ENCODE data around the gene RBM10.

Gene RBM10

GRCh38 chrX:47198026-47198686 lies 53.1 kb downstream of the RBM10 start:
- no peak for DNase-seq

GRCh38 chrX:47198687-47199080 lies 53.7 kb downstream of the RBM10 start:
- no peak for DNase-seq

- DNase-seq: no peak
Observed at GRCh38 chrX:47199286-47199685, 54.3 kb downstream of the RBM10 start.

- no peak for DNase-seq
Observed at GRCh38 chrX:47200385-47201150, 55.5 kb downstream of the RBM10 start.

GRCh38 chrX:47201345-47201944 lies 56.4 kb downstream of the RBM10 start:
- DNase-seq: no peak

- DNase-seq: no peak
Observed at GRCh38 chrX:47202316-47202715, 57.3 kb downstream of the RBM10 start.

- DNase-seq: no peak
Observed at GRCh38 chrX:47202877-47203276, 57.9 kb downstream of the RBM10 start.

GRCh38 chrX:47204970-47205369 lies 59.9 kb downstream of the RBM10 start:
- no peak for DNase-seq

GRCh38 chrX:47206316-47206715 lies 61.3 kb downstream of the RBM10 start:
- DNase-seq: no peak

- no peak for DNase-seq
Observed at GRCh38 chrX:47208108-47208507, 63.1 kb downstream of the RBM10 start.

GRCh38 chrX:47209508-47210238 lies 64.7 kb downstream of the RBM10 start:
- no peak for DNase-seq

GRCh38 chrX:47210661-47211425 lies 65.8 kb downstream of the RBM10 start:
- DNase-seq: no peak

GRCh38 chrX:47212381-47213293 lies 67.6 kb downstream of the RBM10 start:
- no peak for DNase-seq

- DNase-seq: no peak
Observed at GRCh38 chrX:47214435-47215077, 69.5 kb downstream of the RBM10 start.

- no peak for DNase-seq
Observed at GRCh38 chrX:47215291-47215900, 70.4 kb downstream of the RBM10 start.

GRCh38 chrX:47216393-47216925 lies 71.4 kb downstream of the RBM10 start:
- no peak for DNase-seq

- DNase-seq: peak; percentile 30
Observed at GRCh38 chrX:47217121-47217851, 72.3 kb downstream of the RBM10 start.

GRCh38 chrX:47217852-47218279 lies 72.8 kb downstream of the RBM10 start:
- peak; percentile 99 for DNase-seq

GRCh38 chrX:47218280-47218919 lies 73.4 kb downstream of the RBM10 start, which contains the start of gene CDK16:
TSS of gene CDK16 (plus strand) at chrX:47218681. CDS start at chrX:47223558, 4,877 bp downstream.
- DNase-seq: peak; percentile 91

Measured in activated CD4-positive, alpha-beta T cell treated with anti-CD3 and anti-CD28 coated beads, Interleukin-10, Interleukin-2, amounts not matched to agents 100 ng/mL and 50 ng/mL, durations not matched to agents 16 hours and 8 hours (primary cell).